IgD-negative memory B cell (primary cell): ENCODE measurements around the gene ACYP1. TPM values are rescaled to one million over a fixed set of nuclear protein-coding genes. Genes with fewer than 3 reads are reported as not detected.

Experiments used
- H3K27ac Mint-ChIP-seq, 3 donors: one replicate each; pipeline ENCODE4 v1.8.0; 2020 to 2022; ENCODE audit warnings: mild to moderate bottlenecking in 3 of 3, mixed read lengths in 3 of 3, moderate library complexity in 1 of 3
- H3K27me3 Mint-ChIP-seq: one replicate; pipeline ENCODE4 v1.8.0; 2021; ENCODE audit warnings: mixed read lengths
- H3K36me3 Mint-ChIP-seq: one replicate; pipeline ENCODE4 v1.8.0; 2020; ENCODE audit warnings: mild to moderate bottlenecking, mixed read lengths
- H3K4me1 Mint-ChIP-seq, 3 donors: one replicate each; pipeline ENCODE4 v1.8.0; 2020 to 2022; ENCODE audit warnings: mixed read lengths in 3 of 3, mild to moderate bottlenecking in 1 of 3
- H3K4me3 Mint-ChIP-seq, 4 donors: one replicate each; pipeline ENCODE4 v1.8.0; 2020 to 2022; ENCODE audit warnings: mild to moderate bottlenecking in 4 of 4, mixed read lengths in 4 of 4, moderate library complexity in 3 of 4
- H3K9me3 Mint-ChIP-seq, 3 donors: one replicate each; pipeline ENCODE4 v1.8.0; 2020 to 2021; ENCODE audit warnings: mixed read lengths in 3 of 3, mild to moderate bottlenecking in 1 of 3
- polyA plus RNA-seq: library from polyadenylated mRNA; unstranded; fragments of 300-500 nt; fragmentation: Illumina TruSeq; gene quantifications from one replicate; pipeline ENCODE4 v1.2.3, GENCODE V29; 2021

The ACYP1 gene
- polyA plus RNA-seq, 1 donor from 2014 or later, result 15.2 TPM

DNA sequence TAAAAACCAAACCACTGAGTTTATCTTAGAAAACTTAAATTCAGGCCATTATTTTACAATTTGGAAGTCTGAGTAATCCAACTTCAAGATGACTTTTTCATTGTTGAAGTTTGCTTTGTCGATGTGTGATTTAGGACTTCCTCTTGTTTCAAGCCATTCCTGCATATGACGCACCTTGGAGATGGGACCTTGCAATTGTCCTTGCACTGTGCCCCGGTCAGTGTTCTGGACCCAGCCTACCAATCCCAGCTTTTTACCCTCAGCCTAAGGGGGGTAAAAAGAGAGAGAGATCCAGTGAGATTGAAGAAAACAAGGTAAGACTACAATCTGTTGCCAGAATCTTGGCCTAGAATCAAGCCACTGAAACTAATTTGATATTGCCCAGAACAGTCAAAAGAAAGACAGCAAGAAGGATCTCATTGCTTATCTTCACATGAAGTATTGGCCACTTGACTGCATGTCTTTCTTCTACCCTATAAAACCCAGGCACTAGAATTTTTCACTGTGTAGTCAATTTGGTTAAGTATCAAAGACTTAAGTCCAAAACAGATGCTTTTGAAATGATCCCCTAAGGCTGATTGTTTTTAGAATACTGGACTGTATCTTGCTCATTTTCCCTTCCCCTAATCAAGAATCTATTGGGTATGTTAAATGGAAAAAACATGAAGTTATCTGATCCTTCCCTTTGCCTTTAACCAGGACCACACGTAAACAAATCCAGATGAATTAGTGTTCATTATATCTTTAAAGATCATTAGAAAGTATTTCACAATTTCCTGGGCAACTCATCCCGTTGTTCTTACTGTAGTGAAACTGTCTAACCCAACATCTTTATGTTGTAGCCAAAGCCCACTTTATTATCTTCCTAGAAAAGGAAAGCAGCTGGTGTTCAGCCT, 10.2 kb downstream of the ACYP1 start:
- peaks cover 2% of the 10 kb centered on the region for H3K36me3 Mint-ChIP-seq
- H3K4me3 Mint-ChIP-seq, result peak overlapping the region in 1 of 4 donors; percentile 70
- H3K4me1 Mint-ChIP-seq, result peaks cover 14 to 20% (median 17%) of the 10 kb centered on the region in 3 donors
- no peaks in the 10 kb centered on the region for H3K9me3 Mint-ChIP-seq
- no peak overlapping the region for H3K27ac Mint-ChIP-seq
- H3K27me3 Mint-ChIP-seq, result no peaks in the 10 kb centered on the region

DNA sequence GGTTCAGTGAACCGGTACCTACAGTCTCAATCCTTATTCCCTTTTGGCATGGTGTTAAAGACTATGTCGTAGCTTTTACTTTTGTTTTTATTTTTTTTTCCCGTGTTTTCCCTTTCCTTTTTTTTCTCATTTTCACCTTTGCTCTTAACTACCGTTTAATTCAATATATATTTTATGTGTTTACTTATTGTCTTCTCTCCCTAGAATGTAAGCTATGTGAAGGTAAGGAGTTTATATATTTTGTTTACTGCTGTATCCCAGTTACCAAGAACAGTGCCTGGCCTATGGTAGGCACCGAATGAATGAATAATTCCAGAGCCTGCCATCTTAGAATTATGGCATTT, 12.3 kb downstream of the ACYP1 start:
- H3K4me3 Mint-ChIP-seq, result peak overlapping the region; percentile 86 to 97 (median 94)
- H3K4me1 Mint-ChIP-seq, result peaks cover 17 to 31% (median 23%) of the 10 kb centered on the region in 3 donors
- H3K9me3 Mint-ChIP-seq, result no peaks in the 10 kb centered on the region
- no peaks in the 10 kb centered on the region for H3K27me3 Mint-ChIP-seq
- H3K36me3 Mint-ChIP-seq, result peaks cover 2% of the 10 kb centered on the region
- H3K27ac Mint-ChIP-seq, result peak overlapping the region; percentile 78 to 98 (median 95)

DNA sequence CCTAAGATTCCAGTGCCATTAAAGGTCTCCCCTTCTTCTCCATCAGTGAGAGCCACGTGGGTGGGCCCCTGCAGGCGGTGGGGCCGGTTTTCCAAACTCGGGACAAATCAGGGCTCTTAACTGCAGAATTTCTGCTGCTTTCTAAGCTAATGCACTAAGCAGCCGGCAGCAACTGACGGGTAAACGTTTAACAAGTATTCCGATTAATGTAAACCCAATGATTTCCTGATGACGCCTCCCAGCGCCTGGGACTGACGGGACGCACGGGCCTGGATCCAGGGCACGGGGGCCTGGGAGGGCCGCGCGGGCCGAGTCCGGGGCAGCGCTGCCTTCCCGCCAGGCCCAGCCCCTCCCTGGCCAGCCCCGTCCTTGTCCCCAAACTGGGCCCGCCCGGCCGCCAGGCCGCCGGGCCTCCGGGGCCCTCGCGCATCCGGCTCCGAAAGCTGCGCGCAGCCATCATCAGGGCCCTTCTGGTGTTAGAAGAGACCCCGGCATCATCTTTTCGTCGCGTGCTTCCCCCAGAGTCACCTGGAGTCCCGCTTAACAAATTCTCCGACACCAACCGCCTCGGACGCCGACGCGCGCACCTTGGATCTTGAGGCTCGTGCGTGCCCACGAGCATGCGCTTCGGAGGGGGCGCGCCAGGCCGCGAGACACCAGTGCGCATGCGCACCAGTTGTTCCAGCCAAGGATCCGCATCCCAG, 12.8 kb downstream of the ACYP1 start, which contains the start of gene MLH3:
TSS of gene MLH3 (minus strand) at position 616 of the 704 bp plus-strand sequence. CDS start 1,812 bp downstream, outside the sequence.
- H3K9me3 Mint-ChIP-seq, result no peaks in the 10 kb centered on the region
- H3K27me3 Mint-ChIP-seq, result no peaks in the 10 kb centered on the region
- H3K4me1 Mint-ChIP-seq, result peaks cover 20 to 31% (median 22%) of the 10 kb centered on the region in 3 donors
- H3K27ac Mint-ChIP-seq, result peak within 1 kb of the TSS; percentile 82 to 98 (median 95)
- H3K4me3 Mint-ChIP-seq, result peak within 1 kb of the TSS; percentile 86 to 97 (median 94)
- H3K36me3 Mint-ChIP-seq, result peaks cover 2% of the 10 kb centered on the region

DNA sequence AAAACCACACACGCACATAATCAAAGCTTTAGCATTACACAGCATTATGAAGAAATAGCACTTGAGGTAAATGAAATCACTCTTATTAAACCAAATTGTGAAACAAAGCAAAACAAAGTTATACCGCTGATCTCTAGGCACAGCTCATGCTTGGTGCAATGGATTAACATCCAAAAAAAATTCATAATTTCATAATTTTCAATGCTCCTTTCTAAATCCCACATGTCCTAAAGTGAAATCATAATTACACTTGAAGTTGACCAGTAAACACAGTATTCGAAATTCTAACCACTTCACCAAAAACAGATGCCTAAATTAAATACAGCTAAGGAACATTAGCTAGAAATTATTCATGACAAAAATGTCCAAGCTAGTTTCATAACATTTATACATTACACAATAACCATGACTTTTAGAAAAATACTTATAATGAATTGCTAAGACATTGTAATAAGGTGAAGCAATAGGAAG, 14.1 kb downstream of the ACYP1 start:
- Mint-ChIP-seq H3K4me3 (peak overlapping the region; percentile 86 to 97 (median 92)), H3K4me1 (peaks cover 23 to 31% (median 24%) of the 10 kb centered on the region in 3 donors), H3K27ac (peak overlapping the region; percentile 59 to 95 (median 78)), H3K36me3 (no peaks in the 10 kb centered on the region), H3K27me3 (no peaks in the 10 kb centered on the region), H3K9me3 (no peaks in the 10 kb centered on the region)

DNA sequence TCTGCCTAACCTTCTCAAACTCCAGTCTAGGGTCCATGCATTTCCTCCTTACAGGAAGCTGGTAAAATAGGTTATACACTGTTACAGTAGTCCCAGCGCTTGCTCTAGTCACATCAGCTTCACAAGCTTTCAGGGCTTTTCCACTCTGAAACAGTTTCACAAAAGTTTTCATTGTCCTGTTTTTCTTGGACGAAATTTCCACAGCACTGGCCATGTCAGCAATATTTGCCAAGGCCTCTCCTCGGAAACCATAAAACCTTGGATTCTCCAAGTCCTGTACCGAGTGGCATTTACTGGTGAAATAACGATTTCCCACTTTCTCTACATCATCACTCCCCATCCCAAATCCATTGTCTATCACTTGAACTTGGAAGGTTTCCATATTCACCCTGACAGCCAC, 14.7 kb downstream of the ACYP1 start:
- peak overlapping the region in 1 of 3 donors; percentile 59 for H3K27ac Mint-ChIP-seq
- no peaks in the 10 kb centered on the region for H3K27me3 Mint-ChIP-seq
- peaks cover 2% of the 10 kb centered on the region for H3K36me3 Mint-ChIP-seq
- no peak overlapping the region for H3K4me3 Mint-ChIP-seq
- H3K9me3 Mint-ChIP-seq, result no peaks in the 10 kb centered on the region
- peaks cover 25 to 36% (median 27%) of the 10 kb centered on the region in 3 donors for H3K4me1 Mint-ChIP-seq

DNA sequence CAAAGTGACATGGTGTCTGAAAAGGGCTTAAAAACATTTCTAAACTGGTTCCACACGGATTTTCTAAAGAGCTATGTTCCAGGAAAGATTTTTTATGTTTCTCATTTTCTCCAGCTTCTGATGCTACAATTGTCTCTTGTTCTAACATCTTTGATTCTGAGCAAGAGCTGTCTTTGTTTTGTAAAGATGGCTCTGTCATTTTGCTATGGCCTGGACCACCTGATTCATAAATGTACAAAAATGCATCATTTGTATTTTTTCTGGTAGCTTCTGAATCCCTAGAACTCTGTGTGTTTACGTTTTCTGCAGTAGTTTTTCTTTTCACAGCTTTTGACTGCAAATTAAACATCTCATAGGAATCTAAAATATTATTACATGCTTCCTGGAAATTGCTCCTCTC, 15.7 kb downstream of the ACYP1 start:
- H3K27ac Mint-ChIP-seq, result peak overlapping the region in 1 of 3 donors; percentile 23
- peaks cover 24 to 37% (median 27%) of the 10 kb centered on the region in 3 donors for H3K4me1 Mint-ChIP-seq

DNA sequence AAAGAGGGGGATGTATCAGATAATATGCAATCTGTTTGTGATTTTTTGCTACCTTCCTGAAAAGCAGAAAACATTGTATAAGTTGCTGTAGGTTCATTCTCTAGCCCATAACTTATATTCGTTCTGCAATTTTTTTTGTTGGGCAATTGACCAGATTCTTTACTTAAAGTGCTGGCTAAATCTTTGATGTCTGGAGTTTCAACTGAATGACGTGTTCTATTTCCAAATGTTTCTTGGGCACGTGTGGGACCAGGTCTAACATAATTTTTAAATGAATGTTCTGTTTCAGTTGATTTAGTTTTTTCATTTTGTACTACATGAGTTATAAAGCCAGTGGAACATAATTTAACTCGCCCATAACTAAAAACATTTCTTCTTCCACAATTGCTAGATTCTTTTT, 16.3 kb downstream of the ACYP1 start:
- Mint-ChIP-seq H3K36me3 (peaks cover 2% of the 10 kb centered on the region), H3K27ac (peak overlapping the region in 1 of 3 donors; percentile 23), H3K4me3 (peak overlapping the region in 2 of 4 donors; percentile 23 to 29), H3K9me3 (no peaks in the 10 kb centered on the region), H3K27me3 (no peaks in the 10 kb centered on the region), H3K4me1 (peaks cover 24 to 31% (median 27%) of the 10 kb centered on the region in 3 donors)

More for the DNA sequence above, 15.7 kb downstream of the ACYP1 start:
- Mint-ChIP-seq H3K9me3 (no peaks in the 10 kb centered on the region), H3K27me3 (no peaks in the 10 kb centered on the region), H3K4me3 (no peak overlapping the region), H3K36me3 (peaks cover 2% of the 10 kb centered on the region)

DNA sequence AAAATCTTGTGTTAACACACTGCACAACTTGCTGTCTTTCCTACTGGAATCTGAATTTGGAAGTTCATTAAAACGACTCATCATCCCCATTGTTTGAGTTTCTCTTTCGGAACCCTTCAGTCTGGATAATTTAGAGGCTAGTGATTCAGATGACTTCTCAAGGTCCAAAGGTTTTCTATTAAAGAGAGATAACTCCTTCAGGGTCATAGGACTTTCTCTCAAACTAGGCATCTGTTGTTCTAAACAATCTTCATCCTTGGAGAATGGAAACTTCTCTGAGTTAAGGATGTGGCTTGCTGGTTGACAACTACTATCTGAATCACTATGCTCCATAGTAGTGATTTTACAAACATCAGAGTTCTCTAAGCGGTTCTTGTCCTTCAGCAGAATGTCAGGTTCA, 16.9 kb downstream of the ACYP1 start:
- Mint-ChIP-seq H3K4me1 (peaks cover 27 to 37% (median 33%) of the 10 kb centered on the region in 3 donors), H3K27ac (no peak overlapping the region), H3K4me3 (peak overlapping the region in 1 of 4 donors; percentile 29), H3K27me3 (no peaks in the 10 kb centered on the region), H3K9me3 (no peaks in the 10 kb centered on the region), H3K36me3 (peaks cover 2% of the 10 kb centered on the region)

DNA sequence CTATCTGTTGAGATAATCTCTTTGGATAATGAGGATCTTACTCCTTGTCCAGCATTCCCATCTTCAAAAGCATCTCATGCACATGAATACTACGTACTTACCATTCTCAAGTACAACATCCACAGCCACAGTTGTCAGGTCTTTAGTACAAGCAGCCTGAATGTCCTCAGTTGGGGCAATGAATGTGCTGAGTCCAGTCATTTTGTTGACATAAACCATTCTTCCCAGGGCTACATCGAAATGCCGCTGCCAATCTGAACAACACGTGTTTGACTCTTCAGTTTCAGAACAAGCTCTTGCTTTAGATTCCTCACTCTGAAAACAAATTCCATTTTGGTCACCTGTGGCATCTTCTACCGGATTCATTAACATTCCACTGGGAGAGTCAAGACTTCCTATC, 17.5 kb downstream of the ACYP1 start:
- H3K36me3 Mint-ChIP-seq, result peaks cover 2% of the 10 kb centered on the region
- no peaks in the 10 kb centered on the region for H3K9me3 Mint-ChIP-seq
- no peak overlapping the region for H3K27ac Mint-ChIP-seq
- H3K27me3 Mint-ChIP-seq, result no peaks in the 10 kb centered on the region
- H3K4me1 Mint-ChIP-seq, result peaks cover 24 to 37% (median 33%) of the 10 kb centered on the region in 3 donors
- no peak overlapping the region for H3K4me3 Mint-ChIP-seq

DNA sequence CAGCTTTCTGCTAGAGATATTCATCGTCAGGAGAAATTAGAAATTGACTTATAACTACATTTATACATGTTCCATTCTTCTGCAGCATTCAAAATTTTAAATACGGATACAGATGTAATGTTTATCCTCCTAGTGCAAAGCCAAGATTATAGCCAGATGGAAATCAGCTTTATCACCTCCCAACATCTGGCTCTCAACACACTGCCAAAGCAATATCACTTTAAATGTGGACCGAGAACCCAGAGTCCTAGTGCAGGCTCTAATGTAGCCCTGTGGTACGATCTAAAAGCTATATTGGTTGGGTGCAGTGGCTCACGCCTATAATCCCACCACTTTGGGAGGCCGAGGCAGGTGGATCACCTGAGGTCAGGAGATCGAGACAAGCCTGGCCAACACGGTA, 19.1 kb downstream of the ACYP1 start:
- peak overlapping the region in 1 of 4 donors; percentile 9 for H3K4me3 Mint-ChIP-seq
- H3K27me3 Mint-ChIP-seq, result no peaks in the 10 kb centered on the region
- H3K4me1 Mint-ChIP-seq, result peaks cover 14 to 26% (median 25%) of the 10 kb centered on the region in 3 donors
- H3K9me3 Mint-ChIP-seq, result no peaks in the 10 kb centered on the region
- H3K36me3 Mint-ChIP-seq, result peaks cover 2% of the 10 kb centered on the region
- H3K27ac Mint-ChIP-seq, result peak overlapping the region in 1 of 3 donors; percentile 5

DNA sequence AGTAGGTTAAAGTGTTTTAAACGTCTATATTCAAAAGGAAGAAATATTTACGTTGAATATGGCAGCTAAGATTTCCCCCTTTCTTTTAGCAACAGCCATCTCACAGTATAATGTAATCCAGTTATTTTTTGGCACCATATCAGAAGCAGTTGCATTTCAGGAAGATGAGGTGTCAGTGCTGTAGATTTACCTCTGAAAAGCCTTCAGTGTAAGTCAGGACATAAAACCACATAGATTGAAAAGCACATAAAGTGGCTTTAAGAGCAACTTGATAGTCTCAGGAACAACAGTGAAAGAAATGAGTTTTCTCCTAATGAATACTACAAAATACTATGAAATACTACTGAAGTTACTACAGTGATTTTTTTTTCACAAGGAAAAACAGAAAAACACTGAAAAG, 19.5 kb downstream of the ACYP1 start:
- H3K27ac Mint-ChIP-seq, result peak overlapping the region in 1 of 3 donors; percentile 5
- H3K9me3 Mint-ChIP-seq, result no peaks in the 10 kb centered on the region
- H3K4me3 Mint-ChIP-seq, result no peak overlapping the region
- no peaks in the 10 kb centered on the region for H3K27me3 Mint-ChIP-seq
- H3K4me1 Mint-ChIP-seq, result peaks cover 13 to 26% (median 21%) of the 10 kb centered on the region in 3 donors
- peaks cover 2% of the 10 kb centered on the region for H3K36me3 Mint-ChIP-seq

DNA sequence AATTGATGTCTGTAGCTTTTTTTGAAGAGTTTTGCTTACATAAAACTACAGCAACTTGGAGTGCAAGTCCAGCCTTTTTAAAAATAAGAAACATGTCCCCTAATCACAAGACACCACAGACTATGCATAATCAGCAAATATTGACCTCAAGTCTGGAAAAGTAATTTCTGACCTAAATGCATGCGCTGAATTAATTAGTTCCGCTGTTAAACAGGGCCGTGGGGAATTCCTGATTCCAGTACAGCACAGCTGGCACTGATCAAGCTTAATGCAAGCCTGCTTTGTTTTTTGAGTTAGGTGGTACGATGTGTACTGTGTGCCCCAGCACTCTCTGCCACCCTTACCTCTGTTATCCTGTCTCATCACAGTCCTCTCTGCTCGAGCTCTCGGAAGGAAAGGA, 21.8 kb downstream of the ACYP1 start:
- H3K36me3 Mint-ChIP-seq, result peaks cover 2% of the 10 kb centered on the region
- no peaks in the 10 kb centered on the region for H3K27me3 Mint-ChIP-seq
- peaks cover 8 to 17% (median 15%) of the 10 kb centered on the region in 3 donors for H3K4me1 Mint-ChIP-seq
- no peaks in the 10 kb centered on the region for H3K9me3 Mint-ChIP-seq
- no peak overlapping the region for H3K27ac Mint-ChIP-seq
- H3K4me3 Mint-ChIP-seq, result no peak overlapping the region

DNA sequence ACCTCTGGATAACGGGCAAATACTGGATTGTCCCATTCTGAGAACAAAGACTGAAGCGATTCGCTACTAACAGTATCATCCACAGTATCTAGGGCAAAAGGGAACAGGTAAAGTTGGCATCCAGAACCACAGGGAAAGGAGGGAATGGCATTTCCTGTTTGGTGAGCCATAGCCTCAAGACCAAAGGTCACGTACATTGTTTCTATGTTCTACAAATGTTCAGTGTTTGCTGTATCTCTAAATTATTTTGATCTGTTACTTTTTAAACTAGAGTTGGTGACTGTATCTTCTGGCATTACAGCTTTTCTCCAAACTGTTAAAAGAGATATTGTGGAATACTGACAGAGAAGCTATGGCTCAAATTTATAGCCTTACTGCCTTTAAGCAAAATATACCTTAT, 22.2 kb downstream of the ACYP1 start:
- Mint-ChIP-seq H3K4me3 (no peak overlapping the region), H3K4me1 (peaks cover 8 to 17% (median 12%) of the 10 kb centered on the region in 3 donors), H3K9me3 (no peaks in the 10 kb centered on the region), H3K36me3 (peaks cover 2% of the 10 kb centered on the region), H3K27me3 (no peaks in the 10 kb centered on the region), H3K27ac (peak overlapping the region in 1 of 3 donors; percentile 71)

DNA sequence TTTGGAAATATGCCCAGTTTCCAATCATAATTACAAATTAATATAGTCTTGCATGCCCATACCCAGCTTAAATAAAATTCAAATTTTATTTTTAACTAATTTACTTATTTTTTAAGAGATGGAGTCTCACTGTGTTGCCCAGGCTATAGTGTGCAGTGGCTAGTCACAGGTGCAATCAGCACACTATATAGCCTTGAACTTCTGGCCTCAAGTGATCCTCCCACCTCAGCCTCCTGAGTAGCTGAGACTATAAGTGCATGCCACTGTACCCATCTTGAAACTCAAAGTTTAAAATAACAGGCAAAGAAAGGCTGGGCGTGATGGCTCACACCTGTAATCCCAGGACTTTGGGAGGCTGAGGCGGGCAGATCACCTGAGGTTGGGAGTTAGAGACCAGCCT, 22.9 kb downstream of the ACYP1 start:
- H3K4me3 Mint-ChIP-seq, result no peak overlapping the region
- H3K27me3 Mint-ChIP-seq, result no peaks in the 10 kb centered on the region
- peaks cover 2% of the 10 kb centered on the region for H3K36me3 Mint-ChIP-seq
- H3K27ac Mint-ChIP-seq, result peak overlapping the region in 1 of 3 donors; percentile 71
- H3K9me3 Mint-ChIP-seq, result no peaks in the 10 kb centered on the region
- peaks cover 8 to 14% (median 12%) of the 10 kb centered on the region in 3 donors for H3K4me1 Mint-ChIP-seq

DNA sequence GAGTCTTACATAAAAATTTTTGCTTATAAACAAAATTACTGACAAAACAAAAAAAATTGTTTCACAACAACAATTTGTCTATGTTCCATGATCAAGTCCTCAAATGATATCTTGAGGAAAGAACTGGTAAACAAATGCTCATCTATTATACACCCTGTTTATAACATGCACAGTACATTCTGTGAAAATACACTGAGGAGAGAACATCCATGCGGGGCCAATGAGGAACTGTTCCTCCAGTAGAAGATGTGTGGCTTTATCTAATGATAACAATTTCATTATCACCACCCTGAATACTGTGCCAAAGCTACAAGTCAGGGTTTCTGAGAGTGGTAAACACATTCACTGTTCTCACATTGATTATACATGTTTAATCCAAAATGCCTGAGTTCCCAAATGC, 23.3 kb downstream of the ACYP1 start:
- Mint-ChIP-seq H3K4me1 (peaks cover 6 to 12% (median 11%) of the 10 kb centered on the region in 3 donors), H3K4me3 (no peak overlapping the region), H3K27ac (no peak overlapping the region), H3K27me3 (no peaks in the 10 kb centered on the region), H3K9me3 (no peaks in the 10 kb centered on the region), H3K36me3 (peaks cover 2% of the 10 kb centered on the region)
